Activated CD4-positive, alpha-beta memory T cell treated with anti-CD3 and anti-CD28 coated beads for 36 hours (primary cell): ENCODE data around the gene CERS5. TPM values are rescaled to one million over a fixed set of nuclear protein-coding genes. Genes with fewer than 3 reads are reported as not detected.

Experiments
- CTCF ChIA-PET: fragments of 350-600 bp; sonication (Branson Sonifier 250); formaldehyde crosslinking; loops from one replicate; lab custom pipeline; 2021; ENCODE audit warnings: antibody characterized with exemption, inconsistent platforms; lab: Charles Lee
- POLR2A ChIA-PET: fragments of 350-600 bp; sonication (Branson Sonifier 250); formaldehyde crosslinking; loops from one replicate; lab custom pipeline; 2021; ENCODE audit warnings: antibody characterized with exemption; lab: Charles Lee
- DNase-seq: peaks from one replicate; pipeline ENCODE4 v3.0.0-alpha.2; 2020
- H3K27ac Mint-ChIP-seq: one replicate; pipeline ENCODE4 v1.8.0; 2021; ENCODE audit warnings: mixed read lengths
- H3K27me3 Mint-ChIP-seq: one replicate; pipeline ENCODE4 v1.8.0; 2021; ENCODE audit warnings: mixed read lengths
- H3K36me3 Mint-ChIP-seq: one replicate; pipeline ENCODE4 v1.8.0; 2021; ENCODE audit warnings: mixed read lengths
- H3K4me1 Mint-ChIP-seq: one replicate; pipeline ENCODE4 v1.8.0; 2021; ENCODE audit warnings: low read depth, mixed read lengths
- H3K4me3 Mint-ChIP-seq: one replicate; pipeline ENCODE4 v1.8.0; 2021; ENCODE audit warnings: mild to moderate bottlenecking, mixed read lengths
- H3K9me3 Mint-ChIP-seq: one replicate; pipeline ENCODE4 v1.8.0; 2021; ENCODE audit warnings: mixed read lengths
- intact Hi-C: fragments of 100-400 bp; cut with micrococcal nuclease; formaldehyde crosslinking; loops from one replicate; pipeline ENCODE4 v1.15.1; 2023
- total RNA-seq, 2 experiments: library from RNA; stranded (reverse); gene quantifications; one replicate each; pipeline ENCODE4 v1.2.3, GENCODE V29; 2021

CERS5 gene, protein sequence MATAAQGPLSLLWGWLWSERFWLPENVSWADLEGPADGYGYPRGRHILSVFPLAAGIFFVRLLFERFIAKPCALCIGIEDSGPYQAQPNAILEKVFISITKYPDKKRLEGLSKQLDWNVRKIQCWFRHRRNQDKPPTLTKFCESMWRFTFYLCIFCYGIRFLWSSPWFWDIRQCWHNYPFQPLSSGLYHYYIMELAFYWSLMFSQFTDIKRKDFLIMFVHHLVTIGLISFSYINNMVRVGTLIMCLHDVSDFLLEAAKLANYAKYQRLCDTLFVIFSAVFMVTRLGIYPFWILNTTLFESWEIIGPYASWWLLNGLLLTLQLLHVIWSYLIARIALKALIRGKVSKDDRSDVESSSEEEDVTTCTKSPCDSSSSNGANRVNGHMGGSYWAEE
- 10 to 100 TPM; 59.5 to 63.0 TPM for total RNA-seq

DNA sequence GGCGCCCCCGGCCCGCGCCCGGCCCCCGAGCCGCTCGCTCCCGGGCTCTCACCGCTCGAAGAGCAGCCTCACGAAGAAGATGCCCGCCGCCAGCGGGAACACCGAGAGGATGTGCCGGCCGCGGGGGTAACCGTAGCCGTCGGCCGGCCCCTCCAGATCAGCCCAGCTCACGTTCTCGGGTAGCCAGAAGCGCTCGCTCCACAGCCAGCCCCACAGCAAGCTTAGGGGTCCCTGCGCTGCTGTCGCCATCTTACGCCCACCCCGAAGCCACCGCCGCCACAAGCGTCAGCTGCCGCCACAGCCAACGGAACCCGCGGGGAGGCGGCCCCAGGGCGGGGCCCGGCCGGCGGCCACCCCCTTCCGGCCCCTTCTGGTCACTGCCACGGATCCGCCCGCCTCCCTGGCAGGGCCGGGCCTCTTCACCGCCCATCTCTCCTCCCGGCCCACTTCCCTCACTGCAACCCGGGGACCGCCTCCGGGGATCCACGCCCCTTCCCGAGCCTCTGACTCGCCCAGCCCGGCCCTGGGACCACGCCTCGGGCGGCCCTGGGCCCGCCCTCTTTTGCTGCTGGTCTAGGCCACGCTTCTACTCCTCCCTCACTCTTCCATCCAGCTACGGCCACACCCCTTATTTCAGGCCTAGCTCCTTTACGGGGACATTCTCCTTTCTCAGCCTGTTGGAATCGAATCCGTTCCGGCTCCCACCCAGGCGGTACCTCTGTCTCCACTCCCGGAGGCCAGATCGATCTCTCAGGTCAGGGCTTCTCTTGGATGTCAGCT is at the start of gene CERS5:
Gene CERS5 (minus strand): TSS at position 321 of the 780 bp plus-strand sequence. CDS start 72 bp downstream, at position 249.
- Mint-ChIP-seq H3K36me3 (peaks cover 9% of the 10 kb centered on the region), H3K9me3 (no peaks in the 10 kb centered on the region), H3K4me3 (peak within 1 kb of the TSS; percentile 84), H3K27ac (peak within 1 kb of the TSS; percentile 94), H3K27me3 (no peaks in the 10 kb centered on the region), H3K4me1 (peaks cover 28% of the 10 kb centered on the region)
- intact Hi-C loops: loop anchor here (1.0 kb wide), 3 partner anchors 20 to 82 kb away; partner anchors contain the start of genes COX14 and SMARCD1
- ChIA-PET CTCF (interaction anchor here (1.0 to 3.3 kb wide), 12 partner anchors 9 to 200 kb away, joined by 3 to 30 read pairs (median 5); partner anchors contain the start of genes COX14 and SMARCD1), POLR2A (interaction anchor here (0.5 to 3.0 kb wide), 12 partner anchors 9 to 282 kb away, joined by 3 to 34 read pairs (median 4); partner anchors contain the start of genes COX14, RACGAP1 and SMARCD1)
- peak; percentile 99 for DNase-seq

DNA sequence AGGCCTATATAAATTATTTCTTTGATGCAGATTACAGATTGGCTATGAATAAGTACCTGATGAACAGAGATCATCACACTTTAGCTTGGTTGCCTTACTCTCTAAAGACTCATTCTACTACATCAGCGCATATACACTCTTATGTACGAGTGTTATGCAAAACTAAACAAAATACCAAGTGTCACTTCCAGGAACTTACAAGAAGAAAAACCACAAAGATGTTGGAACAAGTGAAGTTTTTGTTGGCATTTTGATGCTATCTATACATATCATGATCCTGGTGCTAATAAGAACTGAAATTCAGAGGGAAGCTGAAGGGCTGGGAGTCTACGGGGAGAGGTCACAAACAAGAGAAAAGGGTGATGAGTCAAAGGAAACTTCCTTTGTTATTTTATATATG is 47.9 kb upstream of the CERS5 start:
- intact Hi-C loops: no loop called here
- ChIA-PET POLR2A (interaction anchor here (0.6 kb wide), 1 partner anchor 36 kb away, joined by 3 read pairs; no protein-coding TSS in a partner anchor), CTCF (interaction anchor here (1.5 kb wide), 1 partner anchor 103 kb away, joined by 4 read pairs; the partner anchor contains the start of gene COX14)
- Mint-ChIP-seq H3K27ac (peak overlapping the region; percentile 76), H3K27me3 (no peaks in the 10 kb centered on the region), H3K4me1 (peaks cover 59% of the 10 kb centered on the region), H3K4me3 (peak overlapping the region; percentile 7), H3K9me3 (no peaks in the 10 kb centered on the region), H3K36me3 (peaks cover 40% of the 10 kb centered on the region)
- no peak for DNase-seq

GRCh38 chr12:50214018-50214417 is 46.8 kb upstream of the CERS5 start:
- Mint-ChIP-seq H3K27me3 (no peaks in the 10 kb centered on the region), H3K27ac (peak overlapping the region; percentile 71)

DNA sequence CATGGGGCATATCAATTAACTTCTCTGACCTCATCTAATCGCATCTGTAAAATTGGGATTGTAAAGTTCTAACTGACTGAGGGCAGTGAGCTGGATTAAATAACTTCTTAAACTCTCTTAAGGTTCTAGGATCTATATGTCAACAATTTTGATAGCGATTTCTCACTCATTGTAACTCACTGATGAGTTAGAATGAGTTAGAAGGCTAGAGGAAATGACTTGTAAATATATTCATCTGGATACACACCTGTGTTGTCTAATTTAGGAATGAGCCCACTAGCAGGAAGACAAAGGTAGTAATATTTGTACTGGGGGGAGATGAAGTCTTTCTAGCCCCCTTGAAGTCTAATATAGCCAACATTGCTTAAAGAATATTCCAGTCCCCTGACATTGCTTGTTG is 46.3 kb upstream of the CERS5 start:
- no peaks in the 10 kb centered on the region for H3K9me3 Mint-ChIP-seq
- H3K27ac Mint-ChIP-seq: peak overlapping the region; percentile 71
- no peak for DNase-seq
- ChIA-PET POLR2A (interaction anchor here (1.0 to 2.0 kb wide), 2 partner anchors 7 to 25 kb away, joined by 3 to 13 read pairs; no protein-coding TSS in a partner anchor), CTCF (interaction anchor here (2.3 kb wide), 1 partner anchor 101 kb away, joined by 11 read pairs; no protein-coding TSS in a partner anchor)
- no peak overlapping the region for H3K4me3 Mint-ChIP-seq
- intact Hi-C loops: loop anchor here (2.0 to 5.0 kb wide), 2 partner anchors 27 to 39 kb away; no protein-coding TSS in a partner anchor
- H3K27me3 Mint-ChIP-seq: no peaks in the 10 kb centered on the region
- peaks cover 50% of the 10 kb centered on the region for H3K4me1 Mint-ChIP-seq
- peaks cover 30% of the 10 kb centered on the region for H3K36me3 Mint-ChIP-seq

More at GRCh38 chr12:50214018-50214417, 46.8 kb upstream of the CERS5 start:
- CTCF ChIA-PET: interaction anchor here (0.7 to 1.5 kb wide), 2 partner anchors 102 to 145 kb away, joined by 3 to 4 read pairs; partner anchors contain the start of gene COX14
- H3K9me3 Mint-ChIP-seq: no peaks in the 10 kb centered on the region
- no peak for DNase-seq
- H3K4me3 Mint-ChIP-seq: no peak overlapping the region
- H3K36me3 Mint-ChIP-seq: peaks cover 33% of the 10 kb centered on the region
- POLR2A ChIA-PET: interaction anchor here (1.0 kb wide), 1 partner anchor 26 kb away, joined by 3 read pairs; no protein-coding TSS in a partner anchor
- peaks cover 54% of the 10 kb centered on the region for H3K4me1 Mint-ChIP-seq
- intact Hi-C loops: loop anchor here (5.0 kb wide), 1 partner anchor 38 kb away; no protein-coding TSS in a partner anchor

- intact Hi-C loops: loop anchor here (2.0 to 5.0 kb wide), 2 partner anchors 25 to 40 kb away; no protein-coding TSS in a partner anchor
These were observed 44.9 kb upstream of the CERS5 start for GRCh38 chr12:50212071-50212467.

GRCh38 chr12:50211392-50212070 is 44.4 kb upstream of the CERS5 start:
- H3K4me3 Mint-ChIP-seq: peak overlapping the region; percentile 47

More at GRCh38 chr12:50212071-50212467, 44.9 kb upstream of the CERS5 start:
- ChIA-PET POLR2A (interaction anchor here (1.2 to 2.0 kb wide), 2 partner anchors 9 to 38 kb away, joined by 3 to 13 read pairs; no protein-coding TSS in a partner anchor), CTCF (interaction anchor here (0.7 to 2.3 kb wide), 8 partner anchors 10 to 105 kb away, joined by 3 to 11 read pairs (median 6); partner anchors contain the start of gene COX14)
- Mint-ChIP-seq H3K4me3 (peak overlapping the region; percentile 47), H3K4me1 (peaks cover 40% of the 10 kb centered on the region), H3K27ac (peak overlapping the region; percentile 91), H3K36me3 (peaks cover 24% of the 10 kb centered on the region), H3K9me3 (no peaks in the 10 kb centered on the region), H3K27me3 (no peaks in the 10 kb centered on the region)
- DNase-seq: no peak

DNA sequence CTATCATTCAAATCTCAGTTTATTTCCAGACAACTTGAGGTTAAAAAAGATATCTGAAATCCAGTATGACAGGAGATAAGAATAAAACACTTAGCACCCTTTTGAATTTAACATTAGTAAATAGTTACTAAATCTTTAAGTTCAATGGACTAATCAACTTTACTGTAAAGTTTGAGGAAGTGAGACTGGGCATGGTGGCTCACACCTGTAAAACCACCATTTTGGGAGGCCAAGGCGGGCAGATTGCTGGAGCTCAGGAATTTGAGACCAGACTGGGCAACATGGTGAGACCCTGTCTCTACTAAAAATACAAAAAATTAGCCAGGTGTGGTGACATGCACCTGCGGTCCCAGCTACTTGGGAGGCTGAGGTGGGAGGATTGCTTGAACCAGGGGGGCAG is 40.3 kb upstream of the CERS5 start:
- Mint-ChIP-seq H3K4me3 (no peak overlapping the region), H3K4me1 (peaks cover 11% of the 10 kb centered on the region), H3K27ac (no peak overlapping the region), H3K36me3 (peaks cover 38% of the 10 kb centered on the region), H3K9me3 (no peaks in the 10 kb centered on the region), H3K27me3 (no peaks in the 10 kb centered on the region)
- ChIA-PET CTCF (no interaction called here), POLR2A (no interaction called here)
- intact Hi-C loops: no loop called here
- DNase-seq: no peak

More at GRCh38 chr12:50211392-50212070, 44.4 kb upstream of the CERS5 start:
- Mint-ChIP-seq H3K36me3 (peaks cover 23% of the 10 kb centered on the region), H3K27ac (peak overlapping the region; percentile 91), H3K9me3 (no peaks in the 10 kb centered on the region), H3K4me1 (peaks cover 38% of the 10 kb centered on the region), H3K27me3 (no peaks in the 10 kb centered on the region)
- intact Hi-C loops: loop anchor here (2.0 to 5.0 kb wide), 2 partner anchors 25 to 41 kb away; no protein-coding TSS in a partner anchor
- DNase-seq: no peak
- POLR2A ChIA-PET: interaction anchor here (1.2 to 2.0 kb wide), 2 partner anchors 9 to 39 kb away, joined by 3 to 13 read pairs; no protein-coding TSS in a partner anchor
- CTCF ChIA-PET: interaction anchor here (0.7 to 2.3 kb wide), 10 partner anchors 10 to 104 kb away, joined by 3 to 11 read pairs (median 4); partner anchors contain the start of gene COX14

GRCh38 chr12:50205648-50206047 is 38.5 kb upstream of the CERS5 start:
- H3K4me3 Mint-ChIP-seq: no peak overlapping the region
- intact Hi-C loops: no loop called here
- H3K36me3 Mint-ChIP-seq: peaks cover 42% of the 10 kb centered on the region
- H3K9me3 Mint-ChIP-seq: no peaks in the 10 kb centered on the region
- H3K27me3 Mint-ChIP-seq: no peaks in the 10 kb centered on the region
- CTCF ChIA-PET: no interaction called here
- H3K27ac Mint-ChIP-seq: no peak overlapping the region
- DNase-seq: no peak
- no peaks in the 10 kb centered on the region for H3K4me1 Mint-ChIP-seq
- POLR2A ChIA-PET: no interaction called here

GRCh38 chr12:50203691-50204090 is 36.5 kb upstream of the CERS5 start:
- Mint-ChIP-seq H3K36me3 (peaks cover 48% of the 10 kb centered on the region), H3K27ac (no peak overlapping the region), H3K4me1 (no peaks in the 10 kb centered on the region), H3K4me3 (no peak overlapping the region), H3K9me3 (no peaks in the 10 kb centered on the region), H3K27me3 (no peaks in the 10 kb centered on the region)
- intact Hi-C loops: no loop called here
- CTCF ChIA-PET: no interaction called here
- DNase-seq: no peak
- POLR2A ChIA-PET: interaction anchor here (1.0 kb wide), 1 partner anchor 100 kb away, joined by 3 read pairs; no protein-coding TSS in a partner anchor

GRCh38 chr12:50201987-50202521 is 34.9 kb upstream of the CERS5 start:
- Mint-ChIP-seq H3K4me1 (peaks cover 2% of the 10 kb centered on the region), H3K27ac (no peak overlapping the region), H3K27me3 (no peaks in the 10 kb centered on the region), H3K36me3 (peaks cover 53% of the 10 kb centered on the region), H3K4me3 (no peak overlapping the region), H3K9me3 (no peaks in the 10 kb centered on the region)
- ChIA-PET POLR2A (interaction anchor here (0.6 kb wide), 1 partner anchor 71 kb away, joined by 3 read pairs; no protein-coding TSS in a partner anchor), CTCF (interaction anchor here (1.1 kb wide), 1 partner anchor 26 kb away, joined by 3 read pairs; no protein-coding TSS in a partner anchor)
- DNase-seq: no peak
- intact Hi-C loops: no loop called here
